Measurements from ENCODE around the gene ZDHHC11B. TPM values are rescaled to one million over a fixed set of nuclear protein-coding genes. Genes with fewer than 3 reads are reported as not detected.

The ZDHHC11B gene
- polyA plus RNA-seq, 1 donor from 2014 or later = 9.9 TPM

DNA sequence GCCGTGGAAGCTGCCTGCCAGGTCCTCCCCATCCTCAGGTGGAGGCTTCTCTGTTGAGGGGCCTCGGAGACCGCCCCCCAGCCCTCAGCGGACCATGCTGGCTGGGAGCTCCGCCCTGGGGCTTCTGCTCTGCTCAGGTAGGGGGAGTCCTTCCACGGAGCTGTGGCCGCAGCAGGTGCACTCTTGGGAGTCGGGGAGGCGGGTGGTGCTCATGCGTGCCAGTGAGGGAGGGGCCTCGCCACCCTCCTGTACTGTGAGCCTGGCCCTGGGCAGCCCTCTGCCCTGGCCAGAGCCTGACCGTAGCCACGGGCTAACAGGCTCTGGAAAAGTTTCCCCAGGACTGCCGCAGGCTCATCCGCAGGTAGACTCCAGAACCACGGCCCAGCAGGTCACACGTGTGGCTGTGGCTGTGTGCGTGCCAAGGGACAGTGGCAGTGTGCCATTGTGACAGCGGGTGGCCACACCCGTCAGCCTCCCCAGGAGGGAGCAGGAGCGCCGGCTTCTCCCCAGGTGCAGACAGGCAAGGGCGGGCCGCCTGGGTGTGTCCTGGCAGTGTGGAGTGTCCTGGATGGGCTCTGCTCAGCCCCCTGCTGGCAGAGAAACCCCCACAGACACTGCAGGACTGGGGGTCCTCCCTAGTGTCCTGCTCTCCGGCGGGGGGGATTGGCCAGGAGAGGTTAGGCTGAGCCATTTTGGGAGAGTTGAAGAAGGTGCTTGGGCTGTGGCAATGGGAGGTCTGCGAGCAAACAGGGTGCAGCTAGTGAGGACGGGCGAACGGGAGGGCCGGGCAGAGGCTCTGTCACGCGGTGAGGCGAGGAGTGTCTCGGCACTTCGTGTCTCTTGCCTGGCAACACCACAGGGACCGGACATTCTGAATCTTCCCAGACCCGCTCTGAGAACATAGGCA is 120.8 kb downstream of the ZDHHC11B start:
- no peak overlapping the region for H3K4me3 ChIP-seq (ENCODE audit: low read length)
- H3K9me2 ChIP-seq (ENCODE audit: insufficient read depth, low read length) = no peaks in the 10 kb centered on the region
- no peak overlapping the region for H3K27ac ChIP-seq (ENCODE audit: low read length)
- H3K36me3 ChIP-seq (ENCODE audit: insufficient read depth, low read length) = peaks cover 4% of the 10 kb centered on the region
- no peak overlapping the region for H3K4me2 ChIP-seq (ENCODE audit: low read length)
- no peaks in the 10 kb centered on the region for H3K27me3 ChIP-seq (ENCODE audit: insufficient read depth, low read depth, low read length)
- no peak overlapping the region for H2AFZ ChIP-seq (ENCODE audit: low read depth, low read length)
- peaks cover 4% of the 10 kb centered on the region for H3K9me3 ChIP-seq (ENCODE audit: low read length)
- H3K9ac ChIP-seq (ENCODE audit: low read length) = no peak overlapping the region
- H3K79me2 ChIP-seq (replicated peaks; ENCODE audit: insufficient read depth, low read length) = no peaks in the 10 kb centered on the region
- no peaks in the 10 kb centered on the region for H4K20me1 ChIP-seq (ENCODE audit: insufficient read depth)
- no peaks in the 10 kb centered on the region for H3F3A ChIP-seq (ENCODE audit: insufficient read depth, low read length, poor library complexity, severe bottlenecking)
- TF ChIP-seq, protein P1, sequence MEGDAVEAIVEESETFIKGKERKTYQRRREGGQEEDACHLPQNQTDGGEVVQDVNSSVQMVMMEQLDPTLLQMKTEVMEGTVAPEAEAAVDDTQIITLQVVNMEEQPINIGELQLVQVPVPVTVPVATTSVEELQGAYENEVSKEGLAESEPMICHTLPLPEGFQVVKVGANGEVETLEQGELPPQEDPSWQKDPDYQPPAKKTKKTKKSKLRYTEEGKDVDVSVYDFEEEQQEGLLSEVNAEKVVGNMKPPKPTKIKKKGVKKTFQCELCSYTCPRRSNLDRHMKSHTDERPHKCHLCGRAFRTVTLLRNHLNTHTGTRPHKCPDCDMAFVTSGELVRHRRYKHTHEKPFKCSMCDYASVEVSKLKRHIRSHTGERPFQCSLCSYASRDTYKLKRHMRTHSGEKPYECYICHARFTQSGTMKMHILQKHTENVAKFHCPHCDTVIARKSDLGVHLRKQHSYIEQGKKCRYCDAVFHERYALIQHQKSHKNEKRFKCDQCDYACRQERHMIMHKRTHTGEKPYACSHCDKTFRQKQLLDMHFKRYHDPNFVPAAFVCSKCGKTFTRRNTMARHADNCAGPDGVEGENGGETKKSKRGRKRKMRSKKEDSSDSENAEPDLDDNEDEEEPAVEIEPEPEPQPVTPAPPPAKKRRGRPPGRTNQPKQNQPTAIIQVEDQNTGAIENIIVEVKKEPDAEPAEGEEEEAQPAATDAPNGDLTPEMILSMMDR (IDR thresholded peaks at IDR 0.05; ENCODE audit: poor library complexity, severe bottlenecking) = no peak
- TF ChIP-seq MXI1 (conservative IDR thresholded peaks at IDR 0.05; ENCODE audit: poor library complexity, severe bottlenecking) (no peak), TAF1 (IDR thresholded peaks at IDR 0.05; ENCODE audit: low read depth) (no peak), EP300 (conservative IDR thresholded peaks at IDR 0.05; ENCODE audit: poor library complexity, severe bottlenecking) (no peak), RAD21 (conservative IDR thresholded peaks at IDR 0.05) (no peak), SMC3 (conservative IDR thresholded peaks at IDR 0.05; ENCODE audit: poor library complexity) (no peak), POLR2AphosphoS5 (IDR thresholded peaks at IDR 0.05) (no peak), EZH2 (IDR thresholded peaks at IDR 0.05; ENCODE audit: borderline replicate concordance, insufficient read depth, low read length, poor library complexity, severe bottlenecking) (no peak)
- TF ChIP-seq, protein P2, sequence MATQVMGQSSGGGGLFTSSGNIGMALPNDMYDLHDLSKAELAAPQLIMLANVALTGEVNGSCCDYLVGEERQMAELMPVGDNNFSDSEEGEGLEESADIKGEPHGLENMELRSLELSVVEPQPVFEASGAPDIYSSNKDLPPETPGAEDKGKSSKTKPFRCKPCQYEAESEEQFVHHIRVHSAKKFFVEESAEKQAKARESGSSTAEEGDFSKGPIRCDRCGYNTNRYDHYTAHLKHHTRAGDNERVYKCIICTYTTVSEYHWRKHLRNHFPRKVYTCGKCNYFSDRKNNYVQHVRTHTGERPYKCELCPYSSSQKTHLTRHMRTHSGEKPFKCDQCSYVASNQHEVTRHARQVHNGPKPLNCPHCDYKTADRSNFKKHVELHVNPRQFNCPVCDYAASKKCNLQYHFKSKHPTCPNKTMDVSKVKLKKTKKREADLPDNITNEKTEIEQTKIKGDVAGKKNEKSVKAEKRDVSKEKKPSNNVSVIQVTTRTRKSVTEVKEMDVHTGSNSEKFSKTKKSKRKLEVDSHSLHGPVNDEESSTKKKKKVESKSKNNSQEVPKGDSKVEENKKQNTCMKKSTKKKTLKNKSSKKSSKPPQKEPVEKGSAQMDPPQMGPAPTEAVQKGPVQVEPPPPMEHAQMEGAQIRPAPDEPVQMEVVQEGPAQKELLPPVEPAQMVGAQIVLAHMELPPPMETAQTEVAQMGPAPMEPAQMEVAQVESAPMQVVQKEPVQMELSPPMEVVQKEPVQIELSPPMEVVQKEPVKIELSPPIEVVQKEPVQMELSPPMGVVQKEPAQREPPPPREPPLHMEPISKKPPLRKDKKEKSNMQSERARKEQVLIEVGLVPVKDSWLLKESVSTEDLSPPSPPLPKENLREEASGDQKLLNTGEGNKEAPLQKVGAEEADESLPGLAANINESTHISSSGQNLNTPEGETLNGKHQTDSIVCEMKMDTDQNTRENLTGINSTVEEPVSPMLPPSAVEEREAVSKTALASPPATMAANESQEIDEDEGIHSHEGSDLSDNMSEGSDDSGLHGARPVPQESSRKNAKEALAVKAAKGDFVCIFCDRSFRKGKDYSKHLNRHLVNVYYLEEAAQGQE (IDR thresholded peaks at IDR 0.05; ENCODE audit: borderline replicate concordance) = no peak

DNA sequence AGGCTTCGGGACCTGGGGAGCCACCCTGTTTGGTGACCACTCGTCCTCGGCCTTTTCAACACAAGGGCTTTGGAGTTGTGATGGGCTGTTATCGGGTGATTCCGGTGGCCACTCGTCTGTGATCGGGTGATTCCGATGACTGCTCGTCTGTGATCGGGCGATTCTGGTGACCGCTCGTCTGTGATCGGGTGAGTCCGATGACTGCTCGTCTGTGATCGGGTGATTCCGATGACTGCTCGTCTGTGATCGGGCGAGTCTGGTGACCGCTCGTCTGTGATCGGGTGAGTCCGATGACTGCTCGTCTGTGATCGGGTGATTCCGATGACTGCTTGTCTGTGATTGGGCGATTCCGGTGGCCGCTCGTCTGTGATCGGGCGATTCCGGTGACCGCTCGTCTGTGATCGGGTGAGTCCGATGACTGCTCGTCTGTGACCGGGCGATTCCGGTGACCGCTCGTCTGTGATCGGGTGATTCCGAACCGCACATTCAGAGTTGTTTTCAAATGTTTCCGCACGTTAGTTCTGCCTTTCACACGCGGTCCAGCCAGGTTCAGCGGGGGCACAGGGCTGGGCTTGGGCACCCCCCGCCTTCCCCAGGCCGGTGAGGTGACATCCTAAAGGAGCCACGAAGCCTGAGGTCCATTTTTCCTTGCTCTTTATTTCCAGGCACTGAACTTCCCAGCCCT is 121.6 kb downstream of the ZDHHC11B start:
- Histone ChIP-seq H2AFZ (ENCODE audit: low read depth, low read length) (no peak overlapping the region), H3K9me3 (ENCODE audit: low read length) (peaks cover 6% of the 10 kb centered on the region), H3K79me2 (replicated peaks; ENCODE audit: insufficient read depth, low read length) (no peaks in the 10 kb centered on the region), H3K27me3 (ENCODE audit: insufficient read depth, low read depth, low read length) (no peaks in the 10 kb centered on the region), H3K27ac (ENCODE audit: low read length) (no peak overlapping the region), H3K4me3 (ENCODE audit: low read length) (no peak overlapping the region), H3K9me2 (ENCODE audit: insufficient read depth, low read length) (no peaks in the 10 kb centered on the region), H3K9ac (ENCODE audit: low read length) (no peak overlapping the region), H4K20me1 (ENCODE audit: insufficient read depth) (no peaks in the 10 kb centered on the region), H3K4me2 (ENCODE audit: low read length) (no peak overlapping the region), H3F3A (ENCODE audit: insufficient read depth, low read length, poor library complexity, severe bottlenecking) (no peaks in the 10 kb centered on the region), H3K36me3 (ENCODE audit: insufficient read depth, low read length) (peaks cover 8% of the 10 kb centered on the region)
- no peak for TF ChIP-seq POLR2AphosphoS5 (IDR thresholded peaks at IDR 0.05)
- TF ChIP-seq EP300 (conservative IDR thresholded peaks at IDR 0.05; ENCODE audit: poor library complexity, severe bottlenecking) = no peak
- TF ChIP-seq, protein P2 (IDR thresholded peaks at IDR 0.05; ENCODE audit: borderline replicate concordance) = no peak
- no peak for TF ChIP-seq EZH2 (IDR thresholded peaks at IDR 0.05; ENCODE audit: borderline replicate concordance, insufficient read depth, low read length, poor library complexity, severe bottlenecking)
- no peak for TF ChIP-seq TAF1 (IDR thresholded peaks at IDR 0.05; ENCODE audit: low read depth)
- TF ChIP-seq SMC3 (conservative IDR thresholded peaks at IDR 0.05; ENCODE audit: poor library complexity) = no peak
- no peak for TF ChIP-seq RAD21 (conservative IDR thresholded peaks at IDR 0.05)
- no peak for TF ChIP-seq MXI1 (conservative IDR thresholded peaks at IDR 0.05; ENCODE audit: poor library complexity, severe bottlenecking)
- TF ChIP-seq, protein P1 (IDR thresholded peaks at IDR 0.05; ENCODE audit: poor library complexity, severe bottlenecking) = no peak
